IPS-15b (cell line): ENCODE data around the gene SRBD1.

Experiments
- H3K27me3 ChIP-seq: one replicate; pipeline ENCODE4 v1.6.1; 2013; ENCODE audit warnings: low read length; ENCODE audit not compliant: control insufficient read depth, insufficient read depth
- H3K36me3 ChIP-seq: one replicate; pipeline ENCODE4 v1.6.1; 2013; ENCODE audit warnings: low read length; ENCODE audit not compliant: control insufficient read depth, insufficient read depth
- H3K4me1 ChIP-seq: one replicate; pipeline ENCODE4 v1.6.1; 2013; ENCODE audit warnings: mild to moderate bottlenecking, low read length; ENCODE audit not compliant: control insufficient read depth, insufficient read depth
- H3K4me3 ChIP-seq: one replicate; pipeline ENCODE4 v1.5.1; 2013; ENCODE audit warnings: low read depth, low read length
- H3K9ac ChIP-seq: one replicate; pipeline ENCODE4 v1.6.1; 2013; ENCODE audit warnings: low read depth, mild to moderate bottlenecking, low read length
- H3K9me3 ChIP-seq: one replicate; pipeline ENCODE4 v1.6.1; 2013; ENCODE audit warnings: mild to moderate bottlenecking, low read length; ENCODE audit not compliant: control insufficient read depth, insufficient read depth

Gene SRBD1

DNA sequence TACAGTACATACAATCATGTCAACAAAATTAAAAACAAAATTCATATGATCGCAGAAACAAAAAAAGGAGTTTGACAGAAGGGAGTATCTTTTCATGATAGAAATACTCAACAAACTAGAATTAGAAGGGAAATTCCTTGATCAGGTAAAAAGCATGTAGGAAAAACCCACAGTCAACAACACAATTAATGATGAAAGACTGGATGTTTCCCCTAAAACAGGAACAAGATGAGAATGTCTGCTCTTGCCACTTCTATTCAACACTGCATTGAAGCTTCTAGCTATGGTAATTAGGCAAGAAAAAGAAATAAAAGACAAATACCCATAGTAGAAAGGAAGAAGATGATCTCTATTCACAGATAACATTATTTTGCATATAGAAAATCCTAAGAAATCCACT lies 87.1 kb downstream of the SRBD1 start:
- Histone ChIP-seq H3K36me3 (no peaks in the 10 kb centered on the region), H3K4me3 (no peak overlapping the region), H3K9ac (no peak overlapping the region), H3K4me1 (no peaks in the 10 kb centered on the region), H3K27me3 (no peaks in the 10 kb centered on the region), H3K9me3 (no peaks in the 10 kb centered on the region)

- no peak overlapping the region for H3K4me3 ChIP-seq
- H3K9ac ChIP-seq: no peak overlapping the region
- no peaks in the 10 kb centered on the region for H3K36me3 ChIP-seq
- H3K9me3 ChIP-seq: no peaks in the 10 kb centered on the region
- H3K27me3 ChIP-seq: no peaks in the 10 kb centered on the region
- H3K4me1 ChIP-seq: no peaks in the 10 kb centered on the region
Observed at GRCh38 chr2:45518546-45518945, 92.5 kb downstream of the SRBD1 start.

DNA sequence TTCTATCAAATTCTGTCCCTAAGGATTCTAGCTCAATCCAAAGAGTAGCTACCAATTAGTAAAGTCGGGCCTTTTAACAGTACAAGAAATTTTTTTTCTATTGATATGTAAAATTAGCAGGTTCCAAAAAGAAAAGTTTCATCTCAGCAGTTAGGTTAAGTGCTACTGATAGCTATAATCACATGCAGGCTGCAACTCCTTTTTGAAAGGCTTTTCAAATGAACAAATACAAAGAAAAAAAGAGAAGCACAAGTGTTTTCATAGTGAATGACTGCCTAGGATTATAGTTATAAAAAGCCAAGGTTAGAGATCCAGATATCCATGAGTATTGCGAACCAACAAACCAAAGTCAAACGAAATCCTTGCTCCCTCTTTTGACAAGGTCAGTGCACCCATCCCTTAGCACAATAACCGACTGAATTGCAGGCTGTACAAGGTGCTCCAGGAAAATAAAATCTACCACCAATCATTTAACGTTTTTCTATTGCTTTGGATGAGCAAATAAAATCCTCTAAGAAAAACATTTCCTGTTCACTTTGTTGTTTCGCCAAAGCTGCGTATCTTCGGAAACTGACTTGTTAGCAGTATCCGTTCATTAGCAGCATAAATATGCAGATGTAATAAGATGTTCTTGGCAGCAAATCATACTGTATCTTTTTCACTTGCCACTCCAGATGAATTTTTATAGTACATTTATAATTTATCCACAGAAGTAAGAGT lies 100.2 kb downstream of the SRBD1 start:
- Histone ChIP-seq H3K9ac (no peak overlapping the region), H3K36me3 (no peaks in the 10 kb centered on the region), H3K9me3 (no peaks in the 10 kb centered on the region), H3K4me1 (peaks cover 28% of the 10 kb centered on the region), H3K4me3 (no peak overlapping the region), H3K27me3 (no peaks in the 10 kb centered on the region)

DNA sequence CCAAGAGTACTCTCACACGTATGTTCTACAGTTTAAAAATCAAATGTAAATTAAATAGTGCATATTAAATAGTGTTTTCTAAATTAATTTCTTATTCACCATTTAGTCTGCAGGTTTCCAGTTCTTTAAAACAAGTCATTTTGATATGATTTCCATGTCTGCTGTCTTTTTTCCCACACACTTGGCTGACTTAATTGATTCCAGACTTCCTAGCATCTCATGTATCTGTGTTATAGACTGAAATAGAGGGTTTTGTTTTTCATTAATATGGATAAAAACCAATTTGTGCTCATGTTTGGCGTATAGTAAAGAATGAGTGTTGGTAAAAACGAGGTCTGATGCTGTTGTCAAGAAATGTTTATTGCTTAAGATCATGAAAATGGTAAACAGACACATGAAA lies 104.3 kb downstream of the SRBD1 start:
- Histone ChIP-seq H3K9me3 (no peaks in the 10 kb centered on the region), H3K27me3 (no peaks in the 10 kb centered on the region), H3K36me3 (no peaks in the 10 kb centered on the region), H3K4me1 (peaks cover 13% of the 10 kb centered on the region), H3K9ac (no peak overlapping the region), H3K4me3 (no peak overlapping the region)

DNA sequence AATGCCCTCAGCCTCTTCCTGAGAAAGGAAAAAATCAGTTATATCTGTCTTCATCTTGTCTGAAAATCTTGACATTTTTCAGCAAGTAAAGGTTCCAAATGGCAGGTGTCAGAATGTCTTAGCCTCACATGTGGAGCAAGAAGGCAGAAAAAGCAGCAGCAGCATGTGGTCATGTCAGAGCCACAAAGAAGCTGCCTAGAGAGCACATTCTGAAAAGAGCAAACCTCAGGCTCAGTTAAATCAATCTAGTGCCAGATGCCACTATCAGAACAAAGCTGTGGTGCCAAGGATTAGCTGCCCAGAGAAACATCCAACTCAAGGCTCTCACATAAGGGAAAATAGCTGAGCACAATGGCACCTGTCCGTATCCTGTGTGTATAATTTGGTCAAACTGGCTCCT lies 105.9 kb downstream of the SRBD1 start:
- H3K9ac ChIP-seq: no peak overlapping the region
- no peaks in the 10 kb centered on the region for H3K4me1 ChIP-seq
- no peak overlapping the region for H3K4me3 ChIP-seq

DNA sequence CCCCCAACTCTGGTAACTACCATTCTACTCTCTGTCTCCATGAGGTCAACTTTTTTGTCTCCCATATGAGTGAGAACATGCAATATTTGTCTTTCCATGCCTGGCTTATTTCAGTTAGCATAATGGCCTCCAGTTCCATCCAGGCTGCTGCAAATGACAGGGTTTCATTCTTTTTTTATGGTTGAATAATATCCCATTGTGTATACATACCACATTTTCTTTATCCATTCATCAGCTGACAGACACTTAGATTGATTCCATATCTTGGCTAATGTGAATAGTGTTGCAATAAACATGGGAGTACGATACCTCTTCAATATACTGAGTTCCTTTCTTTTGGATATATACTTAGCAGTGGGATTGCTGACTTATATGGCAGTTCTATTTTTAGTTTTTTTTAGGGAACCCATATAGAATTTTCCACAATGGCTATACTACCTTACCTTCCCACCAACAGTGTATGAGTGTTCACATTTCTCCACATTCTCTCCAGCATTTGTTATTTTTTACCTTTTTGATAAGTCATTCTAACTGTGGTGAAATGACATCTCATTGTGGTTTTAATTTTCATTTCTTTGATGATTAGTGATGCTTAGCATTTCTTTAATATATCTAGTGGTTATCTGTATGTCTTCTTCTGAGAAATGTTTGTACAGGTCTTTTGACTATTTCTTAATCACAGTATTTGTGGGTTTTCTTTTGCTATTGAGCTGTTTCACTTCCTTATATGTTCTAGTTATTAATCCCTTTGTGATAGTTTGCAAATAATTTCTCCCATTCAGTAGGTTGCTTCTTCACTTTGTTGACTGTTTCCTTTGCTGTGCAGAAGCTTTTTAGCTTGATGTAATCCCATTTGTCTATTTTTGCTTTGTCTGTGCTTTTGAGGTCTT lies 112.2 kb downstream of the SRBD1 start:
- Histone ChIP-seq H3K36me3 (no peaks in the 10 kb centered on the region), H3K9me3 (peaks cover 9% of the 10 kb centered on the region), H3K9ac (no peak overlapping the region), H3K4me3 (no peak overlapping the region), H3K4me1 (no peaks in the 10 kb centered on the region), H3K27me3 (no peaks in the 10 kb centered on the region)

More for the DNA sequence above, 105.9 kb downstream of the SRBD1 start:
- Histone ChIP-seq H3K27me3 (no peaks in the 10 kb centered on the region), H3K36me3 (no peaks in the 10 kb centered on the region), H3K9me3 (peaks cover 9% of the 10 kb centered on the region)

GRCh38 chr2:45497355-45497754 lies 113.7 kb downstream of the SRBD1 start:
- Histone ChIP-seq H3K9ac (no peak overlapping the region), H3K4me3 (no peak overlapping the region), H3K27me3 (no peaks in the 10 kb centered on the region), H3K36me3 (no peaks in the 10 kb centered on the region), H3K4me1 (no peaks in the 10 kb centered on the region), H3K9me3 (peaks cover 9% of the 10 kb centered on the region)

DNA sequence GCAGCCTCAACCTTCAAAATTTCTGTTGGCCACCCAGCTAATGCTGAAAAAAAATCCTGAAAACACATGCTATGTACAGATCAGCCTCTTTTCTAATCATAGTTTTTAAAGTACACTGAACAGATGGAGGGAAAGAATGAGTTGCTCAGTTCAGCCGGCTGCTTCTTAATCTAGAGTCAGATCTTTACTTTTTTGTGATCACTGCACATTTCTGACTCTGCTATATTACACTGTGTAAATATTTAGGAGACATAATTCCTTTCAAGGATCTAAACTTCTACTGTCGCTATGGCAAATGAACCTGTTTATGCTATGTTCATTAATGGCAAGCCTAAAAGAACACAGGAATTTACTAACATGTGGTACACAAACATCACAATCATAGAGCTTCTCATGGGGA lies 114.2 kb downstream of the SRBD1 start:
- Histone ChIP-seq H3K4me3 (no peak overlapping the region), H3K9ac (no peak overlapping the region), H3K27me3 (no peaks in the 10 kb centered on the region), H3K9me3 (peaks cover 9% of the 10 kb centered on the region), H3K4me1 (no peaks in the 10 kb centered on the region), H3K36me3 (no peaks in the 10 kb centered on the region)

- no peaks in the 10 kb centered on the region for H3K27me3 ChIP-seq
- no peaks in the 10 kb centered on the region for H3K9me3 ChIP-seq
- no peak overlapping the region for H3K4me3 ChIP-seq
- no peak overlapping the region for H3K9ac ChIP-seq
- H3K36me3 ChIP-seq: no peaks in the 10 kb centered on the region
- no peaks in the 10 kb centered on the region for H3K4me1 ChIP-seq
Observed at GRCh38 chr2:45494978-45495293, 116.1 kb downstream of the SRBD1 start.

- H3K4me1 ChIP-seq: no peaks in the 10 kb centered on the region
- H3K36me3 ChIP-seq: no peaks in the 10 kb centered on the region
- no peak overlapping the region for H3K9ac ChIP-seq
- H3K27me3 ChIP-seq: no peaks in the 10 kb centered on the region
- H3K4me3 ChIP-seq: no peak overlapping the region
- H3K9me3 ChIP-seq: no peaks in the 10 kb centered on the region
Observed at GRCh38 chr2:45494275-45494977, 116.6 kb downstream of the SRBD1 start.

DNA sequence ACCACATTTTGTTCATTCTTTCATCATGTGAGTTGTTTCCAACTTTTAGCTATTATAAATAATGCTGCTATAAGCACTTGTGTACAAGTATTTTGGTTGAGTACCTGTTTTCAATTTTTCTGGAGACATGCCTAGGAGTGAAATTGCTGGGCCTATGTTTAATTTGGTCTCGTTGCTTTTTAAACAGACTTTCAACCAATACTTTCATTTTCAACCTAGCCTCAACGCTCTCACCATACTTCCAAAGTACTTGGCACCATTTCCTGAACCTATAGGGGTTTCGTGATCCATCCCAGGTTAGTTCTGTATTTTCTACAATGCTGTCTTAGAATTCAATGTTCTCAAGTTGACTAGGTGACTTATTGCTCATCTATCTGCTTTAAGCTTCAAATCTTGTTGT lies 126.1 kb downstream of the SRBD1 start:
- Histone ChIP-seq H3K4me3 (no peak overlapping the region), H3K9me3 (no peaks in the 10 kb centered on the region), H3K36me3 (no peaks in the 10 kb centered on the region), H3K27me3 (no peaks in the 10 kb centered on the region), H3K9ac (no peak overlapping the region), H3K4me1 (no peaks in the 10 kb centered on the region)
